ENCODE measurements around the gene ERFL.

DNA sequence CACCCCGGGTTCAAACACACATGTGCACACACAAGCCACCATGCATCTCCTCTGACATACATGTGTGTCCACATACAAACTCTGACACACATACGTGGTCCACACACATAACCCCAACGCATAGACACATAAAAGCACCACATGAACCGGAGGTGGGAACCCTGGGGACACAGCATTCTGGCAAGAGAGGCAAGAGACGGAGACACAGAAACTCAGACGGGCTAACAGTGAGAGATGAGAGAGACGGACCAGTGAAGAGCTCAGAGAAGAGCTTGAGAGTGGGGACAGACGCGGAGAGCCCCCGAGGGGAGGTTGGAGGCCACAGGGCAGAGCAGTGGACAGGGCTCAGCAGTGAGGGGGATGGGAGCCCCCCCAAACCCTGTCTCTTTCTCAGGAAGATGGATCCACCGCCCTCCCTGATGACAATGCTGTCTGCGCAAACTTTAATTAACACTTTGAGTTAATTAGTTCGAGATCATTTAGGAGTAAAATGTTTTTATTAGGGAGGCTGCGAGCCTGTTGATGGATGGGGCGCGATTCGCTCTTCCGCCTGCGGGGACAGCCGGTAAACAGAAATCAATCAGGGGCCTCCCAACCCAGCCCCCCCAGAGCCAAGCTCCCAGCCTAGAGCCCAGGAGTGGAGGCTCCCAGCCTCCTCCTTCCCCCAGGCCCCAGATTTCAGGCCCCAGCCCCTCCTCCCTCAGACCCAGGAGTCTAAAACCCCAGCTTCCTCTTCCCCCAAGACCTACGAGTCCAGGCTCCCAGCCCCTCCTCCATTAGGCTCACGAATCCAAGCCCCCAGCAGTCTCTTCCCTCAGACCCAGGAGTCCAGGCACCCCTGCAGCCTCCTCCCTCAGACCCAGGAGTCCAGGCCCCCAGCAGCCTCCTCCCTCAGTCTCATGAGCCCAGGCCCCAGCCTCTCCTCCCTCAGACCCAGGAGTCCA lies 9.5 kb upstream of the ERFL start:
- TF ChIP-seq CTCF (conservative IDR thresholded peaks at IDR 0.05): no peak
- TF ChIP-seq EZH2 (IDR thresholded peaks at IDR 0.05; ENCODE audit: low read depth): no peak
